DOHH2 (cell line): Measurements from ENCODE around the gene BFSP1.

ENCODE experiments used
- EZH2phosphoT487 ChIP-seq: fragments of 200-600 bp; sonication (generic); IDR thresholded peaks from 2 replicates; pipeline ENCODE4 v1.6.1; 2017; ENCODE audit warnings: borderline replicate concordance, mild to moderate bottlenecking, antibody characterized with exemption, low read length, moderate library complexity, mixed read lengths
- TF ChIP-seq, protein P1 (sequence below): fragments of 200-600 bp; sonication (generic); IDR thresholded peaks from one replicate; pipeline ENCODE4 v1.5.1; 2014; ENCODE audit warnings: antibody characterized with exemption, mild to moderate bottlenecking, low read depth, low read length; ENCODE audit not compliant: poor library complexity, severe bottlenecking

DNA sequence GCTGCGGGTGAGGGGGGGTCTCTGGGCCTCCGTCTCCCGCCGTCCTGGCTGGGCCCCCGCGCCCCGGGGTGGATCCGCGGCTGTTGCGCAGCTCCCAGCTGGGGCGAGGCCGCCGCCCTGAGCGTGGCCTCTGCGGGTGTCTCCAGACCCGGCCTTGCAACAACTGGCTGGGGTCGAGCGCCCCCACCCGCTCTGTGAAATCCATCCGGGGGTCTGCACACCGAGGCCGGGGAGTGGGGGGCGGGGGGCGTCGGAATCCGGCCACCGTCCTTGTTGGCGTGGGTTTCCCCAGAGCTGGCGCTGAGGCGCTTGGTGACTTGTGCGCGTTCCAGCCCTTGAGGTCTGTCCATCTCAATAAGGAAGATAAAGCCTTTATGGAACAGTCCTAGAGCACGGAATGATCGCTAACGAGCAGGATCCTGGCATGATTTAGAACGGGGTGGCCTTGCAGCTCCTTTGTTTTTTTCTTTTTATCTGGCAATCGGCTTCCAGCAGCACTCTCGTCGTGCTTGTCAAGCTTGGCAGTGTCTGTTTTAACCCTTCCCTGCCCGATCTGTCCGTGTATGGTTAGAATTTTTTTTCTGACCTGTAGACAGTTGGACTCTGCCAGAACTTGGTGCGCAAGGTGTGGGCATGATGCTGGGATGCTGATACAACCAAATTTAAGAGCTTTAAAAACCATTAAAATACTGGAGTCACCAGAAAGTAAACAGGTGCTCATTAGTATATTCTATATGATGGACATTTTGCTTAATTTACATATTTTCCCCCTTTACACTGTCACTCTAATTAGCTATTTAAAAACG is 39.4 kb upstream of the BFSP1 start:
- TF ChIP-seq, protein P1, sequence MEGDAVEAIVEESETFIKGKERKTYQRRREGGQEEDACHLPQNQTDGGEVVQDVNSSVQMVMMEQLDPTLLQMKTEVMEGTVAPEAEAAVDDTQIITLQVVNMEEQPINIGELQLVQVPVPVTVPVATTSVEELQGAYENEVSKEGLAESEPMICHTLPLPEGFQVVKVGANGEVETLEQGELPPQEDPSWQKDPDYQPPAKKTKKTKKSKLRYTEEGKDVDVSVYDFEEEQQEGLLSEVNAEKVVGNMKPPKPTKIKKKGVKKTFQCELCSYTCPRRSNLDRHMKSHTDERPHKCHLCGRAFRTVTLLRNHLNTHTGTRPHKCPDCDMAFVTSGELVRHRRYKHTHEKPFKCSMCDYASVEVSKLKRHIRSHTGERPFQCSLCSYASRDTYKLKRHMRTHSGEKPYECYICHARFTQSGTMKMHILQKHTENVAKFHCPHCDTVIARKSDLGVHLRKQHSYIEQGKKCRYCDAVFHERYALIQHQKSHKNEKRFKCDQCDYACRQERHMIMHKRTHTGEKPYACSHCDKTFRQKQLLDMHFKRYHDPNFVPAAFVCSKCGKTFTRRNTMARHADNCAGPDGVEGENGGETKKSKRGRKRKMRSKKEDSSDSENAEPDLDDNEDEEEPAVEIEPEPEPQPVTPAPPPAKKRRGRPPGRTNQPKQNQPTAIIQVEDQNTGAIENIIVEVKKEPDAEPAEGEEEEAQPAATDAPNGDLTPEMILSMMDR, result peak; percentile 28
- TF ChIP-seq EZH2phosphoT487, result no peak
